K562 (cell line): ENCODE results near the gene SLC25A18.

Experiments
- KLF16 ChIP-seq: IDR thresholded peaks from 2 replicates; pipeline ENCODE4 v1.6.1; 2016; ENCODE audit warnings: antibody characterized with exemption
- POLR2AphosphoS2 ChIP-seq: IDR thresholded peaks from 2 replicates; pipeline ENCODE4 v1.6.1; 2012; ENCODE audit warnings: low read length, improper control_type of control experiment
- POLR2AphosphoS5 ChIP-seq: IDR thresholded peaks from 2 replicates; pipeline ENCODE4 v1.6.1; 2011; ENCODE audit warnings: mild to moderate bottlenecking, low read depth, low read length, moderate library complexity; ENCODE audit not compliant: control insufficient read depth, insufficient read depth
- SOX6 ChIP-seq: fragments of 450-650 bp; IDR thresholded peaks from 2 replicates; pipeline ENCODE4 v1.6.1; 2014; ENCODE audit warnings: mild to moderate bottlenecking
- ZNF143 ChIP-seq: sonication (generic); formaldehyde crosslinking; IDR thresholded peaks from 2 replicates; pipeline ENCODE4 v1.9.0; 2022; ENCODE audit warnings: mild to moderate bottlenecking, missing genetic modification reagents
- ZNF785 ChIP-seq: fragments of 250-450 bp; sonication (Bioruptor Pico); IDR thresholded peaks from 2 replicates; pipeline ENCODE4 v1.4.0; 2020; ENCODE audit warnings: mild to moderate bottlenecking

DNA sequence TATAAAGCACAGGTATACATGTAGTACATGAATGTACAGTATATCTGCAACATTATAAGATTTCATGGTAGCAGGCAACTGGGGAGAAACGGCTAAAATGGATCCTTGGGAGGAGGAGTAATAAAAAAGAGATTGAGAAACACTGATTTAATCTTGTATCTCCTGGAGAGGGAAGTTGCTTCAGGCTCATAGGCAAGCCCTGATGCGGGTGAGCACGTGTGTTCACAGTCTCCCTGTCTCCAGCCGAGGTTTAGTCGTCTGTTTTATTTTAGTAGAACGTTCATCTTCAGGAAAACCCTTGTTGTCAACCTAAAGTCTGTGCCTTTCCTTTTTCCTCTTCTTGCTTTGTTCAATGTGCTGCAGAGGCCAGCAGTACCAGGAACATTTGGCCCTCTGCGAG, 21.8 kb upstream of the SLC25A18 start:
- TF ChIP-seq POLR2AphosphoS2 = no peak
- TF ChIP-seq POLR2AphosphoS5 = no peak
- TF ChIP-seq ZNF143 (CRISPR knock-in tag) = no peak
- TF ChIP-seq SOX6 = no peak
- TF ChIP-seq KLF16 = no peak
- TF ChIP-seq ZNF785 = no peak
